Measurements from ENCODE around the gene PAX8. TPM values are rescaled to one million over a fixed set of nuclear protein-coding genes. Genes with fewer than 3 reads are reported as not detected.

The PAX8 gene
- total and polyA plus RNA-seq, 10 of the 15 experiments (the other 5 are each of a cell fraction or from before 2014, with no cell fraction given), result 0.16 to 2.5 (median 0.97) TPM

DNA sequence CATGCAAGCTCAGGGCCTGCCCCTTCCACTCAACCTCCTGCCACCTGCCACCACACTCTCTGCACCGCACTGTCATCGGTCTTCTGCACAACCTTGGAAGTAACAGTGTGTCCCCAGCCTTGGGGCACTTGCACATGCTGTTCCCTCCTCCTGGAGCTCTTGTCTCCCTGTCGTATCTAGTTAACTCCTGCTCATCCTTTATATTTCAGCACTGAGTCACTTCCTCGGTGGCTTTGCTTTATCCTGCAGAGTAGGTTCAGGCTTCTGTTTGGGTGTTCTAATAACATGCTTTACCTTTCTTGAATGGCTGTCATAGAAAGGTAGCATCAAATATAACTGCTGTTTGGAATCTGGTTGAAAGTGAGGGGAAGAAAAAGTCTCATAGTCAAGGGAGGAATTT is 25.3 kb downstream of the PAX8 start:
- H3K4me1 ChIP-seq (ENCODE audit: control insufficient read depth, insufficient read depth, low read length), result peaks cover 8% of the 10 kb centered on the region; the same call in 1 of the 2 replicates
- 48% methylated on average over 4 of the region's 4 CpGs for WGBS (ENCODE audit: insufficient coverage, insufficient replicate concordance, low lambda C conversion rate, missing lambda C conversion rate)
- H3K36me3 ChIP-seq (ENCODE audit: control insufficient read depth in 2 of 2, insufficient read depth in 2 of 2, low read length in 1 of 2), result 0 out of 4 replicates have a peak, but pooled peaks cover 0 to 2% of the 10 kb centered on the region in 2 experiments
- H2AFZ ChIP-seq (ENCODE audit: control insufficient read depth, low read depth, low read length), result no peak overlapping the region
- POLR2A ChIA-PET, result no interaction called here
- no peak overlapping the region for H3K4me2 ChIP-seq (ENCODE audit: control insufficient read depth, insufficient read depth)
- SMC1A ChIA-PET (ENCODE audit: uncharacterized antibody, unreplicated experiment), result no interaction called here
- DNase-seq (ENCODE audit: low read depth, low spot score) (no peak), FAIRE-seq (no peak), ATAC-seq (no peak)
- no peaks in the 10 kb centered on the region; the same call in 1 of the 2 replicates for H4K20me1 ChIP-seq (ENCODE audit: control insufficient read depth, insufficient read depth)
- RAD21 ChIA-PET (ENCODE audit: unreplicated experiment), result interaction anchor here (1.1 kb wide), 1 partner anchor 13 kb away, joined by 4 read pairs; no protein-coding TSS in a partner anchor
- H3K79me2 ChIP-seq (ENCODE audit: control insufficient read depth, insufficient read depth, low read length), result no peaks in the 10 kb centered on the region
- no peak for TF ChIP-seq BCL3 (IDR thresholded peaks at IDR 0.05; ENCODE audit: borderline replicate concordance, insufficient read depth, low read depth, low read length, poor library complexity, severe bottlenecking)
- H3K27ac ChIP-seq (ENCODE audit: control insufficient read depth, insufficient read depth), result no peak overlapping the region
- CTCF ChIA-PET, result interaction anchor here (0.7 to 4.3 kb wide), 2 partner anchors 117 to 137 kb away, joined by 3 to 21 read pairs; no protein-coding TSS in a partner anchor
- no peaks in the 10 kb centered on the region for H3K9me3 ChIP-seq (replicated peaks; ENCODE audit: control insufficient read depth, insufficient read depth, low read length)
- H3K4me3 ChIP-seq, result no peak overlapping the region
- no peak overlapping the region for H3K9ac ChIP-seq (ENCODE audit: control insufficient read depth, insufficient read depth, low read length)
- no peaks in the 10 kb centered on the region for H3K27me3 ChIP-seq (replicated peaks in 1 of 2; ENCODE audit: control insufficient read depth in 2 of 2, insufficient read depth in 2 of 2, low read length in 1 of 2)
- no TSS peak for BruUV-seq (replicated peaks)
- intact Hi-C loops (cut with micrococcal nuclease; ENCODE audit: unreplicated experiment), result no loop called here
- in situ Hi-C loops (cut with MboI), result no loop called here

GRCh38 chr2:113252047-113252590 is 26.6 kb downstream of the PAX8 start:
- ChIA-PET RAD21 (ENCODE audit: unreplicated experiment) (interaction anchor here (1.0 to 1.7 kb wide), 2 partner anchors 114 to 138 kb away, joined by 3 to 7 read pairs; no protein-coding TSS in a partner anchor), CTCF (interaction anchor here (1.2 to 6.7 kb wide), 6 partner anchors 13 to 138 kb away, joined by 3 to 39 read pairs (median 14); partner anchors contain the start of gene PSD4), POLR2A (no interaction called here), SMC1A (ENCODE audit: uncharacterized antibody, unreplicated experiment) (interaction anchor here (1.0 kb wide), 1 partner anchor 114 kb away, joined by 3 read pairs; no protein-coding TSS in a partner anchor)
- H3K79me2 ChIP-seq (ENCODE audit: control insufficient read depth, insufficient read depth, low read length), result no peaks in the 10 kb centered on the region
- ATAC-seq, result no peak
- H4K20me1 ChIP-seq (ENCODE audit: control insufficient read depth, insufficient read depth), result no peaks in the 10 kb centered on the region; the same call in 1 of the 2 replicates
- H3K27me3 ChIP-seq (replicated peaks in 1 of 2; ENCODE audit: control insufficient read depth in 2 of 2, insufficient read depth in 2 of 2, low read length in 1 of 2), result no peaks in the 10 kb centered on the region
- H3K27ac ChIP-seq (ENCODE audit: control insufficient read depth, insufficient read depth), result no peak overlapping the region
- WGBS (ENCODE audit: insufficient coverage, insufficient replicate concordance, low lambda C conversion rate, missing lambda C conversion rate), result 96% methylated on average over 3 of the region's 3 CpGs
- peaks cover 8% of the 10 kb centered on the region; the same call in 1 of the 2 replicates for H3K4me1 ChIP-seq (ENCODE audit: control insufficient read depth, insufficient read depth, low read length)
- H3K9ac ChIP-seq (ENCODE audit: control insufficient read depth, insufficient read depth, low read length), result no peak overlapping the region
- DNase-seq (ENCODE audit: low read depth, low spot score), result no peak
- in situ Hi-C loops (cut with MboI) (no loop called here), intact Hi-C loops (cut with micrococcal nuclease; ENCODE audit: unreplicated experiment) (no loop called here)
- no peak overlapping the region for H3K4me2 ChIP-seq (ENCODE audit: control insufficient read depth, insufficient read depth)
- BruUV-seq (replicated peaks), result no TSS peak
- H3K4me3 ChIP-seq, result no peak overlapping the region
- H3K9me3 ChIP-seq (replicated peaks; ENCODE audit: control insufficient read depth, insufficient read depth, low read length), result no peaks in the 10 kb centered on the region
- H3K36me3 ChIP-seq (ENCODE audit: control insufficient read depth in 2 of 2, insufficient read depth in 2 of 2, low read length in 1 of 2), result 0 out of 4 replicates have a peak, but pooled peaks cover 0 to 2% of the 10 kb centered on the region in 2 experiments
- H2AFZ ChIP-seq (ENCODE audit: control insufficient read depth, low read depth, low read length), result no peak overlapping the region
- FAIRE-seq, result no peak
- TF ChIP-seq CEBPZ (IDR thresholded peaks at IDR 0.05; ENCODE audit: low read depth, low read length) (no peak), SKIL (IDR thresholded peaks at IDR 0.05; ENCODE audit: low read depth, poor library complexity, severe bottlenecking) (no peak), NR2C1 (IDR thresholded peaks at IDR 0.05) (no peak), POU2F2 (IDR thresholded peaks at IDR 0.05; ENCODE audit: borderline replicate concordance, low read depth, low read length) (no peak), NBN (IDR thresholded peaks at IDR 0.05) (no peak)
- TF ChIP-seq, protein P1, sequence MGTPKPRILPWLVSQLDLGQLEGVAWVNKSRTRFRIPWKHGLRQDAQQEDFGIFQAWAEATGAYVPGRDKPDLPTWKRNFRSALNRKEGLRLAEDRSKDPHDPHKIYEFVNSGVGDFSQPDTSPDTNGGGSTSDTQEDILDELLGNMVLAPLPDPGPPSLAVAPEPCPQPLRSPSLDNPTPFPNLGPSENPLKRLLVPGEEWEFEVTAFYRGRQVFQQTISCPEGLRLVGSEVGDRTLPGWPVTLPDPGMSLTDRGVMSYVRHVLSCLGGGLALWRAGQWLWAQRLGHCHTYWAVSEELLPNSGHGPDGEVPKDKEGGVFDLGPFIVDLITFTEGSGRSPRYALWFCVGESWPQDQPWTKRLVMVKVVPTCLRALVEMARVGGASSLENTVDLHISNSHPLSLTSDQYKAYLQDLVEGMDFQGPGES (IDR thresholded peaks at IDR 0.05), result no peak

Data from GM12878 (cell line).